Mammary epithelial cell (primary cell): Measurements from ENCODE around the gene ZNF782.

ENCODE experiments used
- CTCF ChIP-seq, 2 donors: IDR thresholded peaks in 1 of 2; conservative IDR thresholded peaks in 1 of 2; 2 replicates each; pipeline ENCODE4 v1.5.1; 2011 to 2012; ENCODE audit warnings: inconsistent platforms in 2 of 2, low read length in 2 of 2, mild to moderate bottlenecking in 2 of 2, control low read depth in 1 of 2, low read depth in 1 of 2; ENCODE audit not compliant: insufficient read depth in 1 of 2; ENCODE audit errors: extremely low read depth in 1 of 2
- EZH2 ChIP-seq: IDR thresholded peaks from 2 replicates; pipeline ENCODE4 v1.6.1; 2012; ENCODE audit warnings: low read length, inconsistent platforms, borderline replicate concordance

GRCh38 chr9:96779089-96779488, 75.2 kb downstream of the ZNF782 start:
- no peak for TF ChIP-seq CTCF (conservative IDR thresholded peaks at IDR 0.05 in 1 of 2, IDR thresholded peaks at IDR 0.05 in 1 of 2; ENCODE audit: extremely low read depth in 1 of 2, insufficient read depth in 1 of 2, low read depth in 1 of 2, low read length in 2 of 2)
- no peak for TF ChIP-seq EZH2
